Right cardiac atrium (tissue), 5 donors: ENCODE results near the gene BTBD16. TPM values are rescaled to one million over a fixed set of nuclear protein-coding genes. Genes with fewer than 3 reads are reported as not detected.
A peak's percentile ranks its signal among the peaks of the same experiment; 100 is the strongest.

Experiments
- ATAC-seq, 2 donors: fragments of 200-7000 bp; cut with Tn5 transposase; one replicate each; pipeline versions ENCODE4 v1.8.0 to v1.9.1; 2020; ENCODE audit warnings: moderate library complexity in 2 of 2, mild to moderate bottlenecking in 1 of 2
- DNase-seq, 3 donors: peaks; one replicate each; pipeline ENCODE4 v3.0.0-alpha.2; 2020
- H3K27ac ChIP-seq: one replicate; pipeline ENCODE4 v1.5.1; 2013; ENCODE audit warnings: mild to moderate bottlenecking, low read length, control low read depth, moderate library complexity
- H3K27me3 ChIP-seq: one replicate; pipeline ENCODE4 v1.6.1; 2013; ENCODE audit not compliant: control insufficient read depth, insufficient read depth
- H3K4me1 ChIP-seq: one replicate; pipeline ENCODE4 v1.6.1; 2013; ENCODE audit warnings: low read length; ENCODE audit not compliant: control insufficient read depth, insufficient read depth
- H3K4me3 ChIP-seq: one replicate; pipeline ENCODE4 v1.5.1; 2013; ENCODE audit warnings: low read length, control low read depth
- H3K9me3 ChIP-seq: one replicate; pipeline ENCODE4 v1.6.1; 2013; ENCODE audit warnings: low read length; ENCODE audit not compliant: control insufficient read depth
- whole genome bisulfite sequencing: extraction: QIAGEN DNeasy Blood & Tissue Kit; methylation state at CpG from one replicate; pipeline ENCODE4 v1.1.7; 2013; 5-methylcytosine and 5-hydroxymethylcytosine counted together
- intact Hi-C, 4 donors: fragments of 100-400 bp; cut with DNase I; formaldehyde crosslinking; loops; one replicate each; pipeline versions ENCODE4 v1.11.0 to v1.14.0; 2022 to 2023
- polyA plus RNA-seq: library from polyadenylated mRNA; stranded (reverse); fragments of 200-250 nt; gene quantifications from one replicate; pipeline ENCODE4 v1.2.3, GENCODE V29; 2013
- total RNA-seq, 4 donors: library from RNA; stranded (reverse); fragmentation: NEBNext Ultra II Directional; extraction: Animal tissue kit (Norgen Biotek cat#: 25700); gene quantifications; one replicate each; pipeline ENCODE4 v1.2.1, GENCODE V29; 2021
- donor health status: healthy with polysubstance abuse.
- donor health status: DM: no; HTN: yes; CAD: no.
- donor health status: DM: no; HTN: no; CAD: no.
- donor health status: DM: no; HTN: yes; CAD: no; lungs with severe emphysema.
- donor health status: DM: yes; HTN: yes; CAD: no.

The BTBD16 gene
- total and polyA plus RNA-seq, 5 donors, result 0.11 to 0.17 TPM; not detected in 3

- 81% methylated on average over 5 of the region's 5 CpGs for WGBS
- Histone ChIP-seq H3K27me3 (no peaks in the 10 kb centered on the region), H3K27ac (no peak overlapping the region), H3K9me3 (no peaks in the 10 kb centered on the region), H3K4me1 (peaks cover 3% of the 10 kb centered on the region), H3K4me3 (no peak overlapping the region)
- intact Hi-C loops, result no loop called here
- ATAC-seq, result no peak
- no peak for DNase-seq
Measured at GRCh38 chr10:122236690-122237306, 34.3 kb upstream of the BTBD16 start.

- no peaks in the 10 kb centered on the region for H3K4me1 ChIP-seq
- H3K9me3 ChIP-seq, result no peaks in the 10 kb centered on the region
- intact Hi-C loops, result no loop called here
- WGBS, result 90% methylated on average over 17 of the region's 17 CpGs
- H3K27me3 ChIP-seq, result no peaks in the 10 kb centered on the region
- ATAC-seq (no peak), DNase-seq (no peak)
- H3K4me3 ChIP-seq, result no peak overlapping the region
- H3K27ac ChIP-seq, result no peak overlapping the region
Measured at GRCh38 chr10:122237331-122237990, 33.6 kb upstream of the BTBD16 start.

DNA sequence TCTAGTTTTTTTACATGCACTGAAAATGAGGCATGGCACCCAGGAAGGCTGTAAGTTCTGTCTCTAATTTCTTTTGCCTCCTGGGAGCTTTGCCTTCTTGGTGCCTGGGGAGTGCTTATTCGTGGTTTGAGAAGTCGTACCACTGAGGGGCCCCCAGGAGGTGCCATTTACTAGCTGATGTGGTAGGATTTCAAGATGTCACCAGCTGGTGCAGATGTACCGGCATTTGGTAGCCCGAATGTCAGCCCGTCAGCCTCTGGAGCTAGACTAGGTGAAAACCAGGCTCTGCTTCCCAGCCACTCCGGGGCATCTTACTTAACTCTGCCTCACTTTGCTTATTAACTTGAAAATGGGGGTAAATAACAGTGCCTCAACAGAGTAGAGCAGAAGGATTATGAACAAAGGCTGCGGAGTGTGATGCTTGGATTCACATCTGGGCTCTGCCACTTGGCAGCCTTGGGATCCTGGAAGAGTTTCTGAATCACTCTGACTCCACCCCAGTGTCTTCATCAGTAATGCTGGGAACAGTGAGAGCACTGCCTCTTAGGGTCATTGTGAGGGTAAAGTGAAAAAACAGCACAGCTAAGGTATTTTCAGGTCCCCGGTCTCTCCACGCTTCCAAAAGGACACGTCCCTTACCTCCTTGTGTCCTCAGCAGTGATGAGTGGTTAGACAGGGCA lies 31.4 kb upstream of the BTBD16 start:
- ATAC-seq, result no peak
- 87% methylated on average over 10 of the region's 10 CpGs for WGBS
- no peak overlapping the region for H3K27ac ChIP-seq

GRCh38 chr10:122240401-122240800 lies 30.7 kb upstream of the BTBD16 start:
- no peak for ATAC-seq
- DNase-seq, result no peak
- Histone ChIP-seq H3K4me1 (peaks cover 3% of the 10 kb centered on the region), H3K27me3 (no peaks in the 10 kb centered on the region), H3K27ac (no peak overlapping the region), H3K9me3 (no peaks in the 10 kb centered on the region), H3K4me3 (no peak overlapping the region)
- intact Hi-C loops, result no loop called here
- WGBS, result 97% methylated on average over 6 of the region's 6 CpGs

More for the DNA sequence above, 31.4 kb upstream of the BTBD16 start:
- Histone ChIP-seq H3K4me3 (no peak overlapping the region), H3K27me3 (no peaks in the 10 kb centered on the region), H3K9me3 (no peaks in the 10 kb centered on the region), H3K4me1 (peaks cover 3% of the 10 kb centered on the region)
- intact Hi-C loops, result no loop called here
- DNase-seq, result no peak

DNA sequence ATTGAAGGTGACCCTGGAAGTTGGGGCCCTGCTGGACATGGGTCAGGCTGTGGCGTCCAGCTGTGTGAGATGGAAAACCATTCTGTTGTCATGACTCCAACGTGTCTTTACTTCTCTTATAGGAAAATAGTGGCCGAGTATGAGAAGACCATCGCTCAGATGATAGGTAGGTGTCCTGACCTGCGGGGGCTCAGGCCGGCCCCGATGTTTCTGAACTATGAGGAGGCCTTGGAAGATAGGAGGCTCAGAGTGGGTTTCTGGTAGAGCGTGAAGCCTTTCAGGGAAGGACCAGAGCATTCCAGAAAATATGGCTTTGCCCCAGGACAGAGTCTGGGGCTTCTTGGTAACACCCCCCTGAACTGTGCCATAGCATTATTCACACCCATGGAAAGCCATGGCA lies 29.3 kb upstream of the BTBD16 start:
- intact Hi-C loops, result no loop called here
- no peak for DNase-seq
- WGBS, result 97% methylated on average over 8 of the region's 8 CpGs

DNA sequence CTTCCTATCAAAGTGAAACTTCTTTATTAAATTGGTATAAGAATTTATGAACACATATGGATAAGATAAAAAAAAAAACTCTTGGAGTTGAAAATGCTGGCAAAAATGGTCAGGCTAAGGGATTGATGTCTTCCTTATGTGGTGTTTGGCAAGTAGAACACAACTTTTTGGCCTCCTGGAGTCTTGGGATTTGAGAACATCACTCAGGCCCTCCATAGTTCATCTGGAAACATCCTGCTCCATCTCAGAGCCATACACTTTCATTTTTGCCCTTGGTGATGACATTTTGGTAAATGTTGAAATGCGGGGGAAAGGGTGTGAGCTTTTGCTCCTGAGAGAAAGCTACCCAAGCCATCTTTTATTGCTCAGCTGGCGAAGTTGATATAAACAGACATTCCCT lies 27.5 kb upstream of the BTBD16 start:
- intact Hi-C loops, result no loop called here
- Histone ChIP-seq H3K27ac (no peak overlapping the region), H3K4me1 (peaks cover 3% of the 10 kb centered on the region), H3K9me3 (no peaks in the 10 kb centered on the region), H3K27me3 (no peaks in the 10 kb centered on the region), H3K4me3 (no peak overlapping the region)
- 75% methylated on average over 2 of the region's 2 CpGs for WGBS
- ATAC-seq, result no peak
- DNase-seq, result no peak

More for the DNA sequence above, 29.3 kb upstream of the BTBD16 start:
- H3K9me3 ChIP-seq, result no peaks in the 10 kb centered on the region
- H3K27me3 ChIP-seq, result no peaks in the 10 kb centered on the region
- ATAC-seq, result no peak
- no peak overlapping the region for H3K27ac ChIP-seq
- H3K4me1 ChIP-seq, result peaks cover 3% of the 10 kb centered on the region
- no peak overlapping the region for H3K4me3 ChIP-seq

- H3K9me3 ChIP-seq, result no peaks in the 10 kb centered on the region
- H3K4me1 ChIP-seq, result peaks cover 3% of the 10 kb centered on the region
- peak overlapping the region; percentile 15 for H3K27ac ChIP-seq
- DNase-seq (no peak), ATAC-seq (no peak)
- intact Hi-C loops, result no loop called here
- H3K4me3 ChIP-seq, result no peak overlapping the region
- WGBS, result 63% methylated on average over 11 of the region's 11 CpGs
- H3K27me3 ChIP-seq, result no peaks in the 10 kb centered on the region
Measured at GRCh38 chr10:122244001-122244975, 26.8 kb upstream of the BTBD16 start.

GRCh38 chr10:122245136-122245535 lies 26.0 kb upstream of the BTBD16 start:
- Histone ChIP-seq H3K4me1 (peaks cover 6% of the 10 kb centered on the region), H3K4me3 (no peak overlapping the region), H3K9me3 (no peaks in the 10 kb centered on the region), H3K27ac (no peak overlapping the region), H3K27me3 (no peaks in the 10 kb centered on the region)
- WGBS, result 81% methylated on average over 4 of the region's 4 CpGs
- intact Hi-C loops, result no loop called here
- ATAC-seq, result no peak
- no peak for DNase-seq

DNA sequence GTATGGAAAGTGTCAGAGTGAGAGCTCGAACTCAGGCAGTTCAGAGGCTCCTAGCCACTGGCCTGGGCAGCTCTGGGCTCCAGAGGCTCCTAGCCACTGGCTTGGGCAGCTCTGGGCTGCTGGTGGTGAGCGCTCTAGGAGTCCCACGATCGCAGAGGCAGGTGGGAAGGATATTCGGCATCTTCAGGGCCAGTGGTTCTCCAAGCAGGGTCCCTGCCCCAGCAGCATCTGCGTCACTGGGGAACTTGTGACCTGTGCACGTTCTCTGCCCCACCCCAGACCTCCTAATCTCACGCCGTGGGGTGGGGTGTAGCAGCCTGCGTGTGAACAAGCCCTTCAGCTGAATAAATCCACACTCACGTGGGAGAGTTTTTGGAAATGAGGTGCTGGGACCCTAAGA lies 25.2 kb upstream of the BTBD16 start:
- Histone ChIP-seq H3K27me3 (no peaks in the 10 kb centered on the region), H3K4me3 (no peak overlapping the region), H3K9me3 (no peaks in the 10 kb centered on the region), H3K4me1 (peaks cover 6% of the 10 kb centered on the region), H3K27ac (no peak overlapping the region)
- ATAC-seq (no peak), DNase-seq (no peak)
- 89% methylated on average over 11 of the region's 11 CpGs for WGBS
- intact Hi-C loops, result no loop called here

- H3K9me3 ChIP-seq, result no peaks in the 10 kb centered on the region
- ATAC-seq, result peak; percentile 25 to 32
- WGBS, result 78% methylated on average over 11 of the region's 11 CpGs
- no peak for DNase-seq
- intact Hi-C loops, result no loop called here
- no peak overlapping the region for H3K4me3 ChIP-seq
- H3K27me3 ChIP-seq, result no peaks in the 10 kb centered on the region
- H3K27ac ChIP-seq, result no peak overlapping the region
- H3K4me1 ChIP-seq, result peaks cover 6% of the 10 kb centered on the region
Measured at GRCh38 chr10:122246830-122247520, 24.1 kb upstream of the BTBD16 start.
